Measurements from ENCODE around the gene DTL. TPM values are rescaled to one million over a fixed set of nuclear protein-coding genes. Genes with fewer than 3 reads are reported as not detected.

The DTL gene
- total RNA-seq, 1 donor from 2014 or later = 76.6 TPM

DNA sequence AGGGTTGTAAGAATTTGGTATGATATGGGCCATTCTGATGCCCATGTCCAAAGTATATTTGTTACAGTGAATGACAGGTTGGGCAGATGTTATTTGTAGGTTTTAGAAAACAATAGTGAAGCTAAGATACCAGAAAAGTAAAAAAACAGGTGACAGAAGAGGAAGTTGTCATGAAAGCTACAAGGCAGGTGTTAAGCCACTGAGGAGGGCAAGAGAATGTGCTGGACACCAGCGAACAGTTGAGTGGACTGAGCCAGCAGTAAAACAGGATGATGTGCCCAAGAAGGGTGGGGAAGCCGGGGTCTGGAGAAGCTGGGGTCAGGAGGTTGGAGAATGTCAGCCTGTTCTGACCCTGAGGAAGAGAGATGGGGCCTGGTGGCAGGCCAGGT lies 83.3 kb downstream of the DTL start:
- no peak overlapping the region for H3K27ac Mint-ChIP-seq
- no peaks in the 10 kb centered on the region for H3K4me1 ChIP-seq

DNA sequence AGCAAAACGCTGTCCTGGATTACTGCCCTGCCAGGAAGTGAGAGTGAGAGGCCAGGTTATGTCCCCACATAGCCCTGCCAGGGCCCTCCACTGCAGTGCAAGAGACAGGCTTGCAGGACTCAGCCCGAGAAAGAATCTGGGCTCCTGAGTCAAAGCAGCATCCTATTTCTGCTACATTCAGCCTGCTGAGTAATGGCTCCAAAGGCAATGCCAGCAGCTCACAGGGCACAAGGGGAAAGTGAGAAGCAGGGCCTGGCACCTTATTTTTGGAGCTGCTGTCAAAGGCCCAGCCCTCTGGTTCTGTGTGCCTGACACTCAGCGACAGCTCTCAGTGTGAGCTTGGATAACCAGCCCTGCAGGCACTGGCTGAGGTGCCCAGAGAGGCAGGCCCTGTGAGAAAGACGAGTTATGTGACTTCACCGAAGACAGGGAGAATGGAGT lies 83.9 kb downstream of the DTL start:
- no peak for DNase-seq (ENCODE audit: low spot score)
- peaks cover 2% of the 10 kb centered on the region for H3K4me1 Mint-ChIP-seq
- H3K4me3 Mint-ChIP-seq = no peak overlapping the region
- Histone ChIP-seq H2AFZ (replicated peaks) (no peak overlapping the region), H4K20me1 (ENCODE audit: low read depth) (no peaks in the 10 kb centered on the region), H3K36me3 (no peaks in the 10 kb centered on the region), H3K79me2 (ENCODE audit: low read depth) (no peaks in the 10 kb centered on the region), H3K4me2 (no peak overlapping the region), H3K9ac (no peak overlapping the region), H3F3A (ENCODE audit: low read depth) (no peaks in the 10 kb centered on the region), H3K4me3 (no peak overlapping the region), H3K4me1 (no peaks in the 10 kb centered on the region), H3K27me3 (no peaks in the 10 kb centered on the region), H3K27ac (no peak overlapping the region), H3K9me3 (ENCODE audit: low read depth) (no peaks in the 10 kb centered on the region)
- no peak overlapping the region for H3K27ac Mint-ChIP-seq
- H3K27me3 Mint-ChIP-seq (ENCODE audit: insufficient read depth, low read depth) = no peaks in the 10 kb centered on the region
- TF ChIP-seq, protein P1, sequence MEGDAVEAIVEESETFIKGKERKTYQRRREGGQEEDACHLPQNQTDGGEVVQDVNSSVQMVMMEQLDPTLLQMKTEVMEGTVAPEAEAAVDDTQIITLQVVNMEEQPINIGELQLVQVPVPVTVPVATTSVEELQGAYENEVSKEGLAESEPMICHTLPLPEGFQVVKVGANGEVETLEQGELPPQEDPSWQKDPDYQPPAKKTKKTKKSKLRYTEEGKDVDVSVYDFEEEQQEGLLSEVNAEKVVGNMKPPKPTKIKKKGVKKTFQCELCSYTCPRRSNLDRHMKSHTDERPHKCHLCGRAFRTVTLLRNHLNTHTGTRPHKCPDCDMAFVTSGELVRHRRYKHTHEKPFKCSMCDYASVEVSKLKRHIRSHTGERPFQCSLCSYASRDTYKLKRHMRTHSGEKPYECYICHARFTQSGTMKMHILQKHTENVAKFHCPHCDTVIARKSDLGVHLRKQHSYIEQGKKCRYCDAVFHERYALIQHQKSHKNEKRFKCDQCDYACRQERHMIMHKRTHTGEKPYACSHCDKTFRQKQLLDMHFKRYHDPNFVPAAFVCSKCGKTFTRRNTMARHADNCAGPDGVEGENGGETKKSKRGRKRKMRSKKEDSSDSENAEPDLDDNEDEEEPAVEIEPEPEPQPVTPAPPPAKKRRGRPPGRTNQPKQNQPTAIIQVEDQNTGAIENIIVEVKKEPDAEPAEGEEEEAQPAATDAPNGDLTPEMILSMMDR (IDR thresholded peaks at IDR 0.05) = no peak
- TF ChIP-seq EZH2 (IDR thresholded peaks at IDR 0.05) (no peak), EZH2phosphoT487 (IDR thresholded peaks at IDR 0.05) (no peak)
- H3K9me3 Mint-ChIP-seq = no peaks in the 10 kb centered on the region
- H3K36me3 Mint-ChIP-seq = peaks cover 11% of the 10 kb centered on the region

More for the DNA sequence above, 83.3 kb downstream of the DTL start:
- H3K4me2 ChIP-seq = no peak overlapping the region
- no peak overlapping the region for H2AFZ ChIP-seq (replicated peaks)
- no peak overlapping the region for H3K4me3 Mint-ChIP-seq
- H3K27me3 ChIP-seq = no peaks in the 10 kb centered on the region
- H3K79me2 ChIP-seq (ENCODE audit: low read depth) = no peaks in the 10 kb centered on the region
- no peaks in the 10 kb centered on the region for H4K20me1 ChIP-seq (ENCODE audit: low read depth)
- peaks cover 9% of the 10 kb centered on the region for H3K36me3 Mint-ChIP-seq
- no peaks in the 10 kb centered on the region for H3K27me3 Mint-ChIP-seq (ENCODE audit: insufficient read depth, low read depth)
- H3K9me3 Mint-ChIP-seq = no peaks in the 10 kb centered on the region
- H3K9me3 ChIP-seq (ENCODE audit: low read depth) = no peaks in the 10 kb centered on the region
- H3F3A ChIP-seq (ENCODE audit: low read depth) = no peaks in the 10 kb centered on the region
- H3K4me1 Mint-ChIP-seq = peaks cover 2% of the 10 kb centered on the region
- no peak for DNase-seq (ENCODE audit: low spot score)
- no peak for TF ChIP-seq EZH2phosphoT487 (IDR thresholded peaks at IDR 0.05)
- no peak for TF ChIP-seq EZH2 (IDR thresholded peaks at IDR 0.05)
- TF ChIP-seq, protein P1 (IDR thresholded peaks at IDR 0.05) = no peak
- no peaks in the 10 kb centered on the region for H3K36me3 ChIP-seq
- no peak overlapping the region for H3K9ac ChIP-seq
- H3K4me3 ChIP-seq = no peak overlapping the region
- H3K27ac ChIP-seq = no peak overlapping the region

DNA sequence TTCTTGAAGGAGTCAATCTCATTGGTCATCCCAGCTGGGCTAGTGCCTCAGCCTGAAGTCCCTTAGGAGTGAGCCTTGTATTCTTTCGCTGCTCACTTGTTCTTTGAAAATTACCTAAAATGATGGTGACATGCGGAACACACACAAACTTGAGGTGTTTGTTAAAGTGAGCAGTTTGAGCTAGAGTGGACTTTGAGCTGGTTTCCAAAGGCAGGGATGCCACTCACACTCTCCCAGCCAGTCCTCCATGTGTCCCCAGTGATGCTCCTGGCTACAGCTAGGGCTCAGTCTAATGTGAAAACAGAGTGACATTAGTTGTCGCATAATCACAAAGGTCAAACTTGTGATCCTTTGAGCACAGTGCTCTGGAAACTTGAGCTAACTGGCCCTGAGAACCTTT lies 84.3 kb downstream of the DTL start:
- Histone ChIP-seq H3K9ac (no peak overlapping the region), H3K4me2 (no peak overlapping the region), H3K27ac (no peak overlapping the region), H3K4me1 (no peaks in the 10 kb centered on the region), H3K36me3 (no peaks in the 10 kb centered on the region), H3K9me3 (ENCODE audit: low read depth) (no peaks in the 10 kb centered on the region), H4K20me1 (ENCODE audit: low read depth) (no peaks in the 10 kb centered on the region), H2AFZ (replicated peaks) (no peak overlapping the region), H3K4me3 (no peak overlapping the region), H3K27me3 (no peaks in the 10 kb centered on the region), H3K79me2 (ENCODE audit: low read depth) (no peaks in the 10 kb centered on the region), H3F3A (ENCODE audit: low read depth) (no peaks in the 10 kb centered on the region)
- H3K9me3 Mint-ChIP-seq = no peaks in the 10 kb centered on the region
- no peak for TF ChIP-seq EZH2 (IDR thresholded peaks at IDR 0.05)
- no peak for TF ChIP-seq EZH2phosphoT487 (IDR thresholded peaks at IDR 0.05)
- TF ChIP-seq, protein P1 (IDR thresholded peaks at IDR 0.05) = no peak
- H3K36me3 Mint-ChIP-seq = peaks cover 15% of the 10 kb centered on the region
- DNase-seq (ENCODE audit: low spot score) = no peak
- H3K27me3 Mint-ChIP-seq (ENCODE audit: insufficient read depth, low read depth) = peaks cover 4% of the 10 kb centered on the region
- peaks cover 5% of the 10 kb centered on the region for H3K4me1 Mint-ChIP-seq
- H3K27ac Mint-ChIP-seq = no peak overlapping the region
- no peak overlapping the region for H3K4me3 Mint-ChIP-seq
